ENCODE data around the gene INPP4B.

The INPP4B gene

DNA sequence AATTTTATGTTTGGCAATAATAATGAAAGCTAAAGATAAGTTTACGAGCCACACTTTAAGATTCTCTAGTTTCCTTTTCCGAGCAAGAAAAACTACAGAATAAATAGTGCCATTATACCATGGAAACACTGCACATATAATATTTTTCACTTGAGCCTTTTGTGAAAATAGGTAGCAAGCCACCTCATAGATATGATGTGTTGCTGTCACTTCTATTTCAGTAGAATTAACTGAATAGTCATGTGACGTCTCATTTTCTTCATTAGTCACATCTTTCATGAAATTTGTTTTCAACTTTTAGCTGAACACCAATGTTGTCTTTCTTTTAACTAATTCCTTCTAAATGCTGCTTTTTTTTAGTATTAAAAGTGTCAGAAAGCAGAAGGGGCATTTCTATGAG is 574.3 kb downstream of the INPP4B start:
- DNase-seq = no peak

DNA sequence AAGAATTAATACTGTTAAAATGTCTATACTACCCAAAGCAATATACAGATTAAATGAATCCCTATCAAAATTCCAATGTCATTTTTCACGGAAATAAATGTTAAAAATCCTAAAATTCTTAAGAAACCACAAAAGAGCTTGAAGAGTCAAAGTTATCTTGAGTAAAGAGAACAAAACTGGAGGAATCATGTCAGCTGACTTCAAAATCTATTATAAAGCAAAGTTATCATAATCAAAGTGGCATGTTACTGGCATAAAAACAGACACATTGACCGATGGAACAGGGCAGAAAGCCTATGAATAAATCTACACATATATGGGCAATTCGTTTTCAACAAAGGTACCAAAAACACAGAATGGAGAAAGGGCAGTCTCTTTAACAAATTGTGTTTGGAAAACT is 579.0 kb downstream of the INPP4B start:
- DNase-seq = no peak

DNA sequence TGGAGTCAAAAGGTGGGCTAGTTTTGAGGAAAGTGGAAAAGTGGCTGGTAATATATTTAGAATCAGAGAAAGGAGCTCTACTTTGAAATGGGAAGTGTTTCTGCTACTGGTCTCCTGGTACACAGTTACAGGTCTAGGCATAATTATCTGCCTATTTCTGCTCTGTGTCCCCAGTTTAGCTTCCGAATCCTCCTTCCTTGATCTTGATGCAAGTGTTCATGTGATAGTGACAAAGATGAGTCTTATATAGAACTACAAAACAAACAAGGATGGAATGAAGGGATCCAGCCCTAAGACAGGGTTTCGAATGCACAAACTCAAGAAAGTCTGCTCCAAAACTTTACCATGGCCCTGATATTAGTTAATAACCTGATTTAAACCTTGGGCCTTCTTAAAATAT is 580.2 kb downstream of the INPP4B start:
- no peak for DNase-seq

DNA sequence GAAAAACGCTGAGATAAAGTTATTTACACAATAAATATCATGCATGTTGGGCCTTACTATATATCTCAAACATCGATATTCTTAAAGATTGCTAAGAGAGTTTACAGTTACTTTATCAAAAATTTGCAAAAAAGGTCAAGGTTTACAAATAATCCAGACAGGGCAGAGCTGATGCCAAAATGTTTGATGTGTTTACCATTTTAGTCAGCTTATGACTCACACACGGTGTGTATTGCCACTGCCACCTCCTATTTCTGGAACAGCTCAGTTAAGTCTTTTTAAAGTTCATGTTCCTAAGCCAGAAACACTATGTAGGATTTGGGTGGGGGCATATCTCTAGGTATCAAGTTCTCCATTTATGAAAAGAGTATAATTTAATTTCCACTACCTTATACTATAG is 580.6 kb downstream of the INPP4B start:
- DNase-seq = no peak

DNA sequence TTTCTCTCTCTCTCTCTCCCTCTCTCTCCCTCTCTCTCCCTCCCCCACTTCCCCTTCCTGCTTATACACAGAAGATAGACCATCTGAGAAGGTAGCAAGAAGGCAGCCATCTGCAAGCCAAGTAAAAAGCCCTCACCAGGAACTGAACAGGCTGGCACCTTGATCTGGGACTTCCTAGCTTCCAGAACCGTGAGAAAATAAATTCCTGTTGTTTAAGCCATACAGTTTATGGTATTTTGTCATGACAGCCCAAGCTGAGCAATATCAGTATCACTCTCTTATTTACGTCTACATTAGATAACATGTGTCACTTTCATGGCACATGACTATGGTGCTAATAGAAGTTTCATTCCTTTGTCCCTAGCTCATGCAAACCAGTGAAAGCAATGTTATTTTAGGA is 581.1 kb downstream of the INPP4B start:
- no peak for DNase-seq

DNA sequence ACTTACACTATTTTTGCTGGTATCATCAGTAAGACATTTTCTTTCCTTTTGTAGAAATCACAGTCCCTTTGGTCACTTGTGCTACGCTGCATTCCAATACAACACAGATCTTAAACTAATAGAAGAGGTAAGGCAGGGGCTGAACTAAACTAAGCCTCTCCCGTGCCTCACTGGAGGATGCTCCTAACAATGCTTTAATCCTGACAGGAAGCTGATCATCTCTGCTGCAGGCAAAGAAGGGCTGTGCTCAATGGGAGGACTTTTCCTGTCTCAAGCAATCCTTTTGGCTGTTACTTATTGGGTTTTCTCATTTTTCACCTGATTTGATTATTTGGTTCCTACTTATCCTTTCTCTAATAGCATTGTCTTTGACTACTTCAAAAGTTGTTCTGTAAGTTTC is 583.1 kb downstream of the INPP4B start:
- no peak for DNase-seq

DNA sequence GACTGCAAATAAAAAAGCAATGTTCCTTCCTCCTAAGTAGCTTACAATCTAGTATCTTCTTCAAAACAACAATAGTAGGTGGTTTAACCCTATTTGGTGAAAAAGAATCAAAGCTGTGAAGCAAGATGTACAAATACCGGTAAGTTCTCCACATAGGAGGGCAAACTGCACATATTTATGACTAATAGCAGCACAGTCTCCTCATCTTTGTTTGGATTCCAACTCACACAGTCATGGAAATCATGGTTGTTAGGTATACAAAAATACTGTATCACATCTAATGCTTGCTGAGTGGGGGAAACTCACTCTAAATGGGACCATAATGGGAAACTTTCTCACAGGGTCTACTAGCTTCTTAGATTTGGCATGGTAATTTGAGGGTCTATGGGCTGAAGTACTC is 597.2 kb downstream of the INPP4B start:
- DNase-seq = no peak

DNA sequence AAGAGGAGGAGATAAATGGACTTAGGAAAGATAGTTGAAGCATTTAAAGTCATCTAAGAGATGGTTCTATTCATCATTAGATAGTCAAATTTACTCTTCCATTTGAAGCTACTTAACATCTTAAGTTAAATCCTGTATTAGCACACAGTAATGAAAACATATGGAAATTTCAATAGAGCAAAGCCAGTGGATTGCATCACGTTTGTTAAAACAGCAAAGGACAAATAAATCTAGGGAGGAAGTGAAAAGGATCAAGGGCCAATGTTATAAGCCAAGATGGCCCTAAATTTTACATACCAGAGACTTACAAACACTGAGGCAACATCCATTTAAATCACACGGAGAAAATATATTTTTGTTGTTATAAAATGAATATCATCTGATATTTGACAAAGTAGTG is 602.8 kb downstream of the INPP4B start:
- no peak for DNase-seq

DNA sequence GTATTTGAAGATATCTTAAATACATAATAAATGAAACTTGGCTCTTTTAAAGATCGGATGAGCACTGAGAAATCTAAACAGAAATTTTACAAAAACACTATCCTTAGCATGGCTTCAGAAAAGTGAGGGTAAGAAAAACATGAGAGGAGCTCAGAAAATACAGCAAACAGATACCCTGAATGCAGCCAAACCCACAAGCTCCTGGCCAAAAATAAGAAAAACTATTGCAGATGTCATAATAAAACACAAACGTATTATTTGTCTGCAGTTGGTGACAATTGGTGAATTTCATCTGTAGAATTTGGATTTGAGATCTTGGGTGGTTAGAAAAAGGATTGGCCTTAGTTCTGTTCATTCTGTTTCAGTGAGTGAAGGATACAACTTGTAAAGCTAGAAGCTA is 603.9 kb downstream of the INPP4B start:
- no peak for DNase-seq

DNA sequence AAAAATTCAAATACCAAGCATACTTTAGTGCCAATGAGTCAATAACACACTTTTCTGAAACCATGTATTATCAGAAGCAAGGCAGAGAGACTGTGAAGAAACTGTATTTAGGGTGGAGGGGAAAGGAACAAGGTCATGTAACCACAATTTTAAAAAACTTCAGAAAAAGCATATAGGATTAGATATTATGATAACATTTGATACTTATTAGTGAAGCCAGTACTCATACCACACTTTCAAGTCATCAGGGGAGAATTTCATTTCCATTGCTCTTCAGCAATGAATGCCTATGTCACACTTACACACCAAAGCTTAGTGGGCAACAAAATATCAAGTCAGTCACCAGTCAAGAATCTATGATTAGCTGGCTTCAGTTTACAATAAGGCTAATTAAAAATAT is 607.5 kb downstream of the INPP4B start:
- DNase-seq = no peak

DNA sequence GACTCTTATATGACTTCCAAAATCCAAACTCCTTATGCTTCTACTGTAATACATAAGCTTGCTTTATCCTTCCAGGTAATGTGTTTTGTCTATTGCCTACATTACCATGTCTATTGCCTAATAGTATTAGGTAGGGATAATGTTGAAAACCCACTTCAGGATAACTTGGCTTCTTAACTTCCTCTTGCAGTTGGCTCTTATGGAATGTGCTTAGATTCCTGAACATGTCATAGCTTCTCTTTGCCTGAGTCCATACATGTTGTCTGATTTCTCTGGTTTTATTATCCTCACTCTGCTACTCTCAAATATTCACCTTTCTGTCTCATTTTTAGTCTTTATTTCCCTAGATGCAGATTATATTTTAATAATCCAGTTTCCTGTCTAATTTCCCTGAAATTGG is 609.8 kb downstream of the INPP4B start:
- DNase-seq = no peak

DNA sequence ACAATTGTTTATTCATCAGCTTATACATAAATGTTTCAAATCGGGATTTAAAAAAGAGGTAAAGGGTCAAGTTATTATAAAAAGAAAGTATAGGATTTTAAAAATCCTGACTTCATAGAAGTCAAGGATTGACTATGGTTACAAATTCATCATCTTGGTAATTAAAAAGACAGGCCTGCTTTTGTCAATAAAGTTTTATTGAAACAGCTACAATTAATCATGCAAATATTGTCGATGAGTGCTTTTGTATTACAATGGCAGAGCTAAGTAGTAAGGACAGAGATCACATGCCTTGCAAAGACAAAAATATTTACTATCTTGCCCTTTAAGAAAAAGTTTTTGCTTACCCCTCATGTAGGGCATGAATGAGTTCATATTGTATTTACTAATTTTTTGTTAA is 614.3 kb downstream of the INPP4B start:
- DNase-seq = no peak

DNA sequence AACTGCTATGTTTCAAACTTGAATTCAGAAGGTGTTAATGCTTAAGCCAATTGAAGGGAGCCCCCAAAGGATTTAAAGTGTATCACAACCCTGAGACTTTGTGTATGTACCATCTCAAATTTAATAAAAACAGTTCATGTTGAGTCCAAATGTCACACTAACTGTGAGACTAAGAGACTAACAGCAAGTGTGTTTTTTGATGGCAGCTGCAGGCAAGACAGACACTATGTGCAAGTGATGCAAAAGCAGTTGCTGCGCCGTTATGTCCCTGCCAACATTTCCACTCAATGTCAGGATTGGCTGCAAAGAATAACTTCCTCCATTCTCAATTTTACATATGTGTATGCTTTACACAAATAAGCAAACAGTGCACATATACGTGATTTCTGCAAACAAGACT is 615.1 kb downstream of the INPP4B start:
- DNase-seq = no peak

DNA sequence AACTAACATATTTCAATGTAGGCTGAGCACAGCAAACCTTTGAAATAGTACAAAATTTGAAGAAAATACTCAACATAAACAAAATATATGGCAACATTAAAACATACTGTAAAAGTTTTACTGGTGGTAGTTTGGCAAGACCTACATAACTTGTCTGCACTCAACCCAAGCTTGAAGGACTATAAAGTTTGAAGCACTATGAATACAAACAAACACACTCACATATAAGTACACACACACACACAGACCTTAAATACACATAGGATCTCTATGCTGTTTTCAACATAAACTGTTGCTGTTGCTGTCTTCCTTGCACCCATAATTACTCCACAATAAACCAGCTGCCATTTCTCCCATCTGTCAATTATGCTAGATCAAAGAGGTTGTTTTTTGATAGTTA is 620.1 kb downstream of the INPP4B start:
- no peak for DNase-seq

DNA sequence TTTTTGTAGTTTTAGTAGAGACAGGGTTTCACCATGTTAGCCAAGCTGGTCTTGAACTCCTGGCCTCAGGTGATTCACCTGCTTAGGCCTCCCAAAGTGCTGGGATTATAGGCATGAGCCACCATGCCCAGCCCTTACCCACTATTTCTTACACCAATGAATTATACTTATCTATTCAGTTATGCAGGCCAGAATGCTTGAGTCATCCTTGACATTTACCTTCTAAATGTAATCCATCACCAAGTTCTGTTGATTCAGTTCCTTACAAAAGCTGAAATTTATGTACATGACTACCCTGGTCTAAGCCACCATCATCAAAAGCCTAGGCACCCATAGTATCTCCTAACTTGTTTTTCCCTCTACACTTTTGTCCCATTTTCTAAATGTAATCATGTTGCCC is 624.0 kb downstream of the INPP4B start:
- DNase-seq = no peak

DNA sequence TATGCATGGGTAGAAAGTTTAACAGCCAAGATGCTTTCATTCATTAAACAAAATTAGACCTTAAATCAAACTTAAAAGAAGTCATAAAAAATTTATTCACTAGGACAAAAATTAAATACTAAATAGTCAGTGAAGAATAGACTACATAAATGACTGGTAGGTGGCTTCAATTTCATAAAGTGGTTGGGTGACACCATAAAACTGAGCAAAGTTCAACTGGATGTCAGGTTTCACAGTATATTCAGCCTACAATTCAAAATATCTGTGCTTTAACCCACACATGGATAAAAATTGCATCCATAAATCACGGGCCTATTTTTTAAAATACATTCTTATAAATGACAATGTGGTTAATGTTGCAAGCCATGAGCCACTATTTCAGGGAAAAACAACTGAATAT is 627.4 kb downstream of the INPP4B start:
- DNase-seq = no peak

DNA sequence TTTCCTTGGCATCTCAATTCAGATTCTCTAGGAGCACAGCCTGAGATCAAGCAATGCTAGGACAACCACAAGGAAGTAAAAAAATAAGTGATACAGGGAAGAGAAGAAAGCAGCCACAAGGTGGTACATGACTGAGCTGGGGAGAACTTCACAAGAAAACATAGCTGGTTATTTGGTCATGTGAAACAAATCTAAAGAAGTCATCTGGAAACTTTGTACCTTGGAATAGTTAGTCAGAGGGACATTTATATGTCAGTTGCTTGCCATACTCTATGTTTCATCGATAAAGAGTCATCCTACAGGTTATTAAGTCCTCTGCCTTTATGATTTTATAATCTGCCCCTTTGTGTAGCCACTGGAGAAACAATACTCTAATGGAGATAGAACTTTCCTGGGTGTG is 634.7 kb downstream of the INPP4B start:
- DNase-seq = no peak

DNA sequence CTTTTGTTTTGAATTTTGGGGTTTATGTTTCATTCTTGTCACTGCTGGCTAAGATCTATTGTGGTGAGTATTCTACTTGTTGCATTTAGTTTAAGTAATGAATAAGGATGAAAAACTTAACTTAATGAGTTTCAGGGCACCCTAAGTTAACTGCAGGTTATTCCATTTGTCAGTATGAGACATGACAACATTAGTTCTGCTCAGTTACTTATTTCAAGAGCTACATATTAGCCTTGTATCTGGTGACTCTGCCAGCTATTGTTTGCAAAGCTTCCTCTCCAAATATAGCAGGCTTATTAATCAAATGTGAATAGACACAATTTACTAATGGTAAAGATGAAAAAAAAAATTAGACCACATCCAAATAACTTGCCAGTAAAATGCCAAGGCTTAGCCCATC is 642.6 kb downstream of the INPP4B start:
- DNase-seq = no peak

DNA sequence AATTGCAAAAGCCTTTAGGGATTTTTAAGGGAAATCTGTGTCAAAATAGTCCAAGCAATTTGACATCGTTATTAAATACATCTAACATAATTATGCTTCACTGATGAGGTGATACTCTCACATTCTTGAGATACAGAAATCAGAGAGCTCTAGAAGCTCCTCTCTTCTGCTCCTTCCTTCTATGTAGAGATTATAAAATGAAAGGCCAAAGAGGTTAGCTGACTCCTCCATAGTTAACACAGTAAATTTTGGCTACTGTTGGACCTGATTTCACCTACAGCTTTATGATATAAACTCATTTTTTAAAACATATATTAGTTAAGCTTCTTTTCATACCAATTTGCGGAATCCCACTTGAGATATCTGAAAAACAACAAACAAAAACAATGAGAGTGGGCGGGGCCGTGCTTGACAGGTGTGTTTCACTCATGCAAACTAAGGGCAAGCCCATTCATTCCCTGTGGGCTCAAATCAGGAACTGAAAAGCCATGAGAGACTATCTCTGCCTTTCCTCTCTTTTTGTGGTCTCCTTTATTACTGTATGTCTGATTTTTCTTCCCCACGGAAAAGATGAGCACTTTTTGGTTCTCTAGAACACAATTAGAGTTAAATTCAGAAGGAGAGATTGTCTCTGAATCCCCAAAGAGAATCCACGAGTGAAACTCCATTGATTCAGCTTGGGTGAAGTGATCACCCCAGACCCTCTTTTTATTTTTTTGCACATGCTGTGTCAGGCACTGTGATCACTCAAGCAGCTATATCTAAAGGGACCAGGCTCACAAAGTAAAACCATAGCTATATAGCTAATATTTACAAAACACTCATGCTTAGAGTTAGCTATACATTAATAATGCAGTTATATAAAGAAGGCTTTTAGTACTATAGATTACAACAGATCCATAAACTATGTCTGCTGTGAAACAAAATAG is 643.4 kb downstream of the INPP4B start:
- no peak for DNase-seq

DNA sequence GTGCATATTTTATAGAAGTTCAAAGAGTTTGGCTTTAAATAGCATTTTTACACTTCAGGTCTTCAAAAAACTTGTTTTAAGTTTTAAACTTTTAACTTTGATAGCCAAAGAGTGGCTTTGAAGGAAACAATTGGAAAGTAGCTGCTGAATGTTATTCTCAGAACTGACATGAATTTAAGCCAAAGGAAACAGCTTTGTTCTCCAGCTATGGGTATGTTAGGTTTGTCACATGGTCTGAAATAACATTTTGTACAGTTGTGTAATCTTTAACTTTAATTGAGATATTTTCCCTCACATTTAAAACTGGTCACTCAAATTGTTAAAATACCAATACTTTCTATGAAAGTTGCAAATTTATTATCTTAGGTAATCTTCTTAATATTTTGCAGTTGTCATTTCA is 645.1 kb downstream of the INPP4B start:
- no peak for DNase-seq

DNA sequence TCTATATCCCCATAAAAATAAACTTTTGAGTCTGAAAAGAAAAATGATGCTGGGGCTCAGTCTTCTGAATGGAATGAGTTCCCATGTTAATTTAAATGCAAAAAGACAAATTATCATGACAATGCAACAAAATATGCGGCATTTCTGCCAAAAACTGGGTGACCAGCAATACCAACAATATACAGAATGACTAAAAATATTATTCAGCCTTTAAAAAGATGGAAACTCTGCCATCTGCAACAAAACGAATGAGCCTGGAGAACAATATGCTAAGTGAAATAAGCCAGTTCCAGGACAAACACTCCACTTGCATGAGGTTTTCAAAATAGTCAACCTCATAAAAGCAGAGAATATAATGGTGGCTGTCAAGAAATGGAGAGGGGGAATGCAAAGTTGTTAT is 651.2 kb downstream of the INPP4B start:
- DNase-seq = no peak

DNA sequence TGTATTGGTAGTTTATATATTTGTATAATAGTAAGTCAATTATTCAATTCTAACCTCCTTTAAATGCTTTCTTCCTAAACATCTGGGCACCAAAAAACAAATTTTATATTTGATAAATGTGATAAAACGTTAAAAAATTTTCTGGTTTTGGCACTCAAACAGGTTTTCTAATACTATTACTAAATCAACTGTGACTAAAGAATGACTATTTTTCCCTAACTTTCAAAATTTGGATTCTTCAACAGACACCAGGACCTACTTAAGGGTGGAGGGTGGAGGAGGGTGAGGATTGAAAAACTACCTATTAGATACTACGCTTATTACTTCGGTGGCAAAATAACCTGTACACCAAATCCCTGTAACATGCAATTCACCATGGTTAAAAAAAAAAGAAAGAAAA is 654.2 kb downstream of the INPP4B start:
- no peak for DNase-seq

DNA sequence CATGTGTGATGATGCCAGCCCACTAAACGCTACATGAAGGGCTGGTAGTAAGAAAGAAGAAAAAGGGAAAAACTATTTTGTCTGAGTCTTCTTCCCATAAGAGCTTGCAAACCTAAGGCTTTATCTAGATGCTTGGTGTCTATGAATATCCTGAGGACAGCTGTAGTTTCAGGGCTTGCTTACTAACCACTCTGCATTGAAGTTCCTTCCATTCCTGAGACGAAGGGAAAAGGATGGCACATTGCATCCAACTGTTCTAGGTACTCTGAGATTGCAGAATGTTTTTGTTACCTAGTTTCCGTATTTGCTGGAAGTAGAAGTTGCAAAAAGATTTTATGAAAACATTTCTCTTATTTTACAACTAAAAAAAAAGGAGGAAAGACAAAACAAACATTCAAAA is 665.1 kb downstream of the INPP4B start:
- no peak for DNase-seq

DNA sequence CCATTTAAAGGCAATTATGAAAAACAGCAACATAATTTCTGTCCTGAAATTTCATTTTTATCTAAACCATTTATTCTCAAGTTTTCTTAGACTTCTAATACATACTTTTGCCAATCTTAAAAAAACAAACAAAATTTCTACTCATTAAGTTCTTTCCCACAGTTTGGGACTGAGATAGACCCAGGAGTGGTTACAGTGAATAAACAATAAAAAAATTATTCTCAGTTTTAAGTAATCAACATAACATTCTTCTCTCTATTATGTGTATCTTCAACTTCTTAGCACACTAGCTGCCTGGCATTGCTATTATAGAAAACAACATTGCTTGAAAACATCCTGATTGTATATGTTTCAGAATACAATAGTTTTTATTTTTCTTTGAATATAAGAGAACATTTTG is 676.9 kb downstream of the INPP4B start:
- no peak for DNase-seq

DNA sequence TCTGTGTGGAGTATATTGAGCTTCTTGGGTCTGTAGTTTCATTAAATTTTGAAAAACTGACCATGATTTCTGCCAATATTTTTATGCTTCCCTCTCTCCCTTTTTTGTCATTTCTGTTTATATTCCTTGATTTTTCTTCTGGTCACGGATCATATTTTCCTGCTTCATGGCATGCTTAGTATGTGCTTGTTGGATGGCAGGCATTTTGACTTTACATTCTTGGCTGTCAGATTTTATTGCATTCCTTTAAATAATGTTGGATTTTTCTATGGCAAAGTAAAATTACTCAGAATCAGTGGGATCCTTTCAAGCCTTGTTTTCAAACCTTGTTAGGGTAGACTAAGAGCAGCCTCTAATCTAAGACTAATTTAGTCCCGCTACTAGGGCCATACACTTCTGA is 677.9 kb downstream of the INPP4B start:
- DNase-seq = no peak
